GM12891 (cell line): ENCODE data around the gene PPP2R3B.

Experiments used
- DNase-seq: peaks from one replicate; pipeline ENCODE4 v3.0.0; 2011; ENCODE audit warnings: low spot score; ENCODE audit not compliant: insufficient read length
- FAIRE-seq: peaks from 2 replicates; lab custom pipeline; 2011; peaks lifted over from hg19 to GRCh38; lab: Jason Lieb, UNC
- PAX5 ChIP-seq: IDR thresholded peaks from 2 replicates; pipeline ENCODE4 v1.6.1; 2011; ENCODE audit warnings: low read length, moderate library complexity, mild to moderate bottlenecking; ENCODE audit not compliant: insufficient read depth, severe bottlenecking
- POLR2A ChIP-seq: IDR thresholded peaks from 2 replicates; pipeline ENCODE4 v1.6.1; 2011; ENCODE audit warnings: low read depth, low read length, control low read depth
- POLR2AphosphoS5 ChIP-seq: IDR thresholded peaks from 2 replicates; pipeline ENCODE4 v1.6.1; 2011; ENCODE audit warnings: low read depth, low read length, control low read depth
- POU2F2 ChIP-seq: IDR thresholded peaks from 2 replicates; pipeline ENCODE4 v1.6.1; 2011; ENCODE audit warnings: low read depth, mild to moderate bottlenecking, control low read depth, low read length, moderate library complexity
- SPI1 ChIP-seq: IDR thresholded peaks from 2 replicates; pipeline ENCODE4 v1.6.1; 2011; ENCODE audit warnings: low read depth, low read length, control low read depth
- TAF1 ChIP-seq: IDR thresholded peaks from 2 replicates; pipeline ENCODE4 v1.6.1; 2011; ENCODE audit warnings: low read depth, low read length, control low read depth

Gene PPP2R3B

DNA sequence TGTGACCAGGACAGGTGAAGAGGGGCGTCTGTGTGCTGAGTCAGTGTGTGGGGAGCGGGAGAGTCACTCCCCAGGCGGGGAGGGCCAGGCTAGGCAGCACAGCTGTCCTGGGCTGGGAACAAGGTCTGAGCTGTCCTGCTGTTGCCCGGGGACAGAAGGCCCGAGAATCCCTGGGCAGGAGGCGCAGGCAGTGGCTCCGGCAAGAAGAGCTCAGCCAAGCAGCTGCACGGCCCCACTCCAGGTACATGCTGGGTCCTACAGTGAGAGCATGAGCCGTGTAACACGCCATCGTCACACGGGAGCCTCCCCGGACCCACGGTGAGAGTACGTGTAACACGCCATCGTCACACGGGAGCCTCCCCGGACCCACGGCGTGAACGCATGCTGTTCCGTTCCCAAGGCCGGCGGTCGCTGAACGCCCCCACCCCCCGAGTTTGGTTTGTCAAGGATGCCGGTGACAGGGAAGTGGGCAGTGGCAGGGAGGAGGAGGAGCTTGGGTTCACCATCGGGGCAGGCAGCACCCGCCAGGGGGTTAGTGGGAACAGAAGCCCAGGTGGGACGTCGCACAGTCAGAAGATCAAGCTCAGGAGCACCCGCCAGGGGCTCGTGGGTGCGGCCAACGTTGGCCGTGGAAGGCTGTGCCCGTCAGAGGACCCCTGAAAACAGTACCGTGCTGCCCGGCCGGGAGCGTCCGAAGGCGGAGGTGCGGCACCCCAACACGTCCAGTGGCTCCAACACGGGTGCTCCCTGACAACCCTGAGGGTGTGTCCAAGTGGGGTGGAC, 15.6 kb downstream of the PPP2R3B start:
- DNase-seq (no peak), FAIRE-seq (no peak)

DNA sequence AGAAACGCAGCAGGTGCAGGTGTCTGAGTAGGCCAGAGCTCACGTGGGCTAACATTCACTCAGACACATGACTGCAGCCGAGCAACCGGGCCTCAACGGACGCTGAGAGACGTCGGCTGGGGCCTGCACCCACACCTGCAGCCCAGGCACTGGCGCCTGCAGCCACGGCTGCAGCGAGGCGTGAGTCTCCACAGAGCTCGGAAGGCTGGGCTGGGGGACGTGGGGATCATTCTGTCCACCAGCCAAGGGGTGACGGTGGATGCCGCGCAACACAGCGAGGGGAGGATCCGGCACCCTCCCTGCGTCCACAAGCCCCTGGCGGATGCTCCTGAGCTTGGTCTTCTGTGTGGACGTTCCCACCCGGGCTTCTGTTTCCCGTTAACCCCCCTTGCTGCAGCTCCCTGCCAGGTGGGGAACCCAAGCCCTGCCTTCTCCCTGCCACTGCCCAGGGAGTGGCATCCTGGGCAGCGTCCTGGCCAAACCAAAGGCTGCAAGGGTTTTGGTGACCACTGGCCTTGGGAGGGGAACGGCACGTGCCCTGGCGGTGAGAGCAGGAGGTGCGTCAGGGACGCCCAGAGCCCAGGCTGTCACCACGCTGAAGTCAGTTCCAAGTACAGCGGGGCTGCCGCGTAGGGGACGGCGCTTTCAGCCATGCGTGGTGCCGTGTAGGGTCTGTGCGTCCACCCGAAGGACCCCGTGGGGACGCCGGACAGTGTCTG, 16.3 kb downstream of the PPP2R3B start:
- FAIRE-seq (no peak), DNase-seq (no peak)
- TF ChIP-seq POU2F2 (no peak), TAF1 (no peak), POLR2A (no peak), POLR2AphosphoS5 (no peak), PAX5 (no peak), SPI1 (no peak)

More for the DNA sequence above, 15.6 kb downstream of the PPP2R3B start:
- TF ChIP-seq POLR2A (no peak), TAF1 (no peak), POU2F2 (no peak), SPI1 (no peak), PAX5 (no peak), POLR2AphosphoS5 (no peak)

DNA sequence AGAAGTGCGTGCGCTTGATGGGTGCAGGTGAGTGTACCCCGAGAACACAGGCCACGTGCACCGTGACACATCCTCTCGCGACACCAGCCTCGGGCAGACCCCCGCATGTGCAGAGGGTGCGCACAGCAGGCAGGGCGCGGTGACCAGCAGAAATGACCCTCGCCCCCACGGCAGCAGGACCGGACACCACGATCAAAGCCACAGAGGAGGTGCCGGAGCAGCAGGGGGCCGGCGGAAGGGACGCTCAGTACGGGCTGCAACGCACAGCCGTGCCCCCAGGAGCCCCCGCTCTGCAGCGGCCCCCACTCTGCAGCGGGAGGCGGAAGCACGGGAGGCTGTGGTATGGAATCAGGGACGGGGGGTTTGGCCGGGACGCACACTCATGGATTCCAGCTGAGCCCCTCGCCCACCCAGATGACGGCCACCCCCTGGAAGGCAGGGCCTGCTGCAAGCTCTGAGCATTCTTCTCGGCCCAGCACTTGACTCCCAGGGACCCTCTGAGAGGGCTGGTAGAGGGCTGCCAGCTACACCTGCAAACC, 17.1 kb downstream of the PPP2R3B start:
- no peak for TF ChIP-seq POLR2AphosphoS5
- no peak for TF ChIP-seq PAX5
- TF ChIP-seq SPI1 = no peak
- TF ChIP-seq TAF1 = no peak
- no peak for TF ChIP-seq POLR2A
- TF ChIP-seq POU2F2 = no peak
- no peak for FAIRE-seq
- no peak for DNase-seq

DNA sequence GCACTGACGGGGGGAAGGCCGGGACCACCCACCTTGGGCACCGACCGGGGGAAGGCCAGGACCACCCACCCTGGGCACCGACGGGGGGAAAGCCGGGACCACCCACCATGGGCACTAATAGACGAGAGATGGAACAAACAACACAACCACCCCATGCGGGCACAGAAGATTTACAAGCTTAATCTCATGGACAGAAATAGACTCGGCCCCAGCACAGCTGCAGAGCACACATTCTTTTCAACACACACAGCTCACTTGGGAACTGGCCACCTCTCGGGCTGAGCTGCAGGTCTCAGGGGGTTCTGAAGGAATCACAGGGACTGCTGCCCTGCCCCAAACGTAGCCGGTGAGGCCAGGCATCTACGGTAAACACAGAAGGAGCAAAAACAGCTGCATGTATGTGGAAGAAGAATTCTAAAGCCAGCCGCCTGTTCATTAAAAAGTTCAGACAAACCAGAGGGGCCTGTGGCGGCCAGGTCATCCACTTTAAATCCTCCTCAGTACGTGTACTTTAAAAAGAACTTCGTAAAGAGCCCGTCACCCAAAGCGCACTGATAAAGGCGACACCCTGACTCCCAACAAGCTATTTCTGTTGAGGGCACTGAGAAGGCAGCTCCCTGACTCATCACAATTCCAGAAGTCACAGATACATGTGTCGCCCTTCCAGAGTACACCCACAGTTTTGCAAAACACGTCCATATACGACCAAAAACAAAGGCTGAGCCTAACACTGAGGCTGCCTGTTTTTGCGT, 17.7 kb downstream of the PPP2R3B start:
- no peak for DNase-seq
- no peak for FAIRE-seq
- TF ChIP-seq PAX5 = no peak
- no peak for TF ChIP-seq SPI1
- TF ChIP-seq POLR2A = no peak

DNA sequence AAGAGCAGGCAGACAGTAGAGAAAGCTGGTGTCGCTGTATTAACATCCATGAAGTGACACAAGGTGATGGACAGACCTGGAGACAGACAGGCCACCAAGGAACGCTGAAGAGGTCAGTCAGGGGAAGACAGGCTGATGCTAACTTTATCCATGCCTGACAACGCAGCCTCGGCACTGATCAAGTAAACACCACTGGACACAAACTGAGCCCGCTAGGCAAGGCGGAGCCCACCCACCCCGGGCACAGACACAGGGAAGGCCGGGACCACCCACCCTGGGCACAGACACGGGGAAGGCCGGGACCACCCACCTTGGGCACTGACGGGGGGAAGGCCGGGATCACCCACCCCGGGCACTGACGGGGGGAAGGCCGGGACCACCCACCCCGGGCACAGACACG, 18.8 kb downstream of the PPP2R3B start:
- DNase-seq (no peak), FAIRE-seq (no peak)
- TF ChIP-seq SPI1 (no peak), POLR2AphosphoS5 (no peak), PAX5 (no peak), TAF1 (no peak), POU2F2 (no peak), POLR2A (no peak)

DNA sequence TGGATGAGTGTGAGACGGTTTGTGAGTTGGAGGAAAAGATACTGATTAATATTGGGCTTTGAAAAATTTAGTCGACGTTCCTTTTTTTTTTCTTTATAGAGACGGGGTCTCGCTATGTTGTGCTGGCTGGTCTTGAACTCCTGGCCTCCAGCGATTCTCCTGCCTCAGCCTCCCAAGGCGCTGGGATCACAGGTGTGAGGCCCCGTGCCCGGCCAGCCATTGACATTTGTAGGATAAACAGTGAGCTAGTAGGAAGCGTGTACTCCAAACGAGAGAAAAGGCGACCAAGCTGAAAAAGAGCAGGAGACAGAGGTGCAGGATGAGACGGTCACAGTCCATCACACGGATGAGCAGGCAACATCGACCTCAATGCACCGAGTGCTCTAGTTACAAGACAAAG, 19.4 kb downstream of the PPP2R3B start:
- DNase-seq (no peak), FAIRE-seq (no peak)
- no peak for TF ChIP-seq POLR2A
- TF ChIP-seq TAF1 = no peak
- no peak for TF ChIP-seq POLR2AphosphoS5
- no peak for TF ChIP-seq POU2F2
- no peak for TF ChIP-seq PAX5
- no peak for TF ChIP-seq SPI1

DNA sequence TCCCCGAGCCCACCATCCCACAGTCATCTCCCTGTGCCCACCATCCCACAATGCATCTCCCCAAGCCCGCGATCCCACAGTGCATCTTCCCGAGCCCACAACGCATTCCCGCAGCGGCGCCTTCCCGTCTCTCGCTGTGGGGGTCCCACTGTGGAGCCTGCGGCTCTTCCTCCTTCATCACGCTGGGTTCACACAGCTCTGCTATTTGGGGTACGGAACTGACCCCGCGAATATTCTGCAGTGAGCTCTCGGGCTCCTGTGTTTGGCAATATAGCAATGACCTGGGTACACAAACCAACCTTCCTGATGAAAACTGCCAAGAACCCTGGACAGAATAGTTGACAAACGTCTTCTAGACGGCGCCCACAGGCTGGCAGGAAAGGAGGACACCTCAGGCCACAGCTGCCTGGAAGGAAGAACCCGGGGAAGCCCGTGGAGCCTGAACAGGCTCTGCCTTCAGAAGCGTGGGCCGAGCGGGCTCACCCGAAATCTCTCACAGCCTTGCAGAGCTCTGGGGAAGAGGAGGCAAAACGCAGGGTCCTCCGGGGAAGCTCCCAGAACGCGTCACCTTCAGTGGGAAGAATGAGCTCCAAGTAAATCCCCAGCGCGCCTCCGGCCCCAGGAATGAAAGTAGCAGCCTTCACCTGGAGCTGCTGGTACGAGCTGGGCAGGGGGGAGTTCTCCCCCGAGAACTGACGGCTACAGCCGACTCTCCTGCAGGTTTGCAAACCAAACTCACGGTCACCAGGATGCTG, 22.9 kb downstream of the PPP2R3B start:
- DNase-seq = no peak
- TF ChIP-seq PAX5 = no peak
- no peak for TF ChIP-seq TAF1
- no peak for TF ChIP-seq POLR2AphosphoS5
- no peak for FAIRE-seq

DNA sequence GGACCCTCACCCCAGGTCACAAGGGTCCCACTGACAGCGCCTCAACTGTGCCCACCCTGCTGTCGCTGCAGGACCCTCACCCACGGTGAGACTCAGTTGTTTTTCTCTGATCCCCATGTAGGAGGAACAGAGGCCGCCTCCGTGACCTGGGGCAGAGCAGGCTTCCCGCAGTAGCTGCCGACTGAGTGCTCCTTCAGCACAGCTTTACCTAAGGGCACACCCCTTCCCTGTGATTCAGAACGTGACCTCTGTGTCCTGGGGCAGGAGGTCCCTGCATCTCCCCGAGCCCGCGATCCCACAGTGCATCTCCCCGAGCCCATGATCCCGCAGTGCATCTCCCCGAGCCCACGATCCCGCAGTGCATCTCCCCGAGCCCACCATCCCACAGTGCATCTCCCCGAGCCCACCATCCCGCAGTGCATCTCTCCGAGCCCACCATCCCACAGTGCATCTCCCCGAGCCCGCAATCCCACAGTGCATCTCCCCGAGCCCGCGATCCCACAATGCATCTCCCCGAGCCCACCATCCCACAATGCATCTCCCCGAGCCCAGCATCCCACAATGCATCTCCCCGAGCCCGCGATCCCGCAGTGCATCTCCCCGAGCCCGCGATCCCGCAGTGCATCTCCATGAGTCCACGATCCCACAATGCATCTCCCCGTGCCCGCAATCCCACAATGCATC, 23.6 kb downstream of the PPP2R3B start:
- DNase-seq (no peak), FAIRE-seq (no peak)
- TF ChIP-seq PAX5 (no peak), POU2F2 (no peak), POLR2AphosphoS5 (no peak), POLR2A (no peak), TAF1 (no peak), SPI1 (no peak)

DNA sequence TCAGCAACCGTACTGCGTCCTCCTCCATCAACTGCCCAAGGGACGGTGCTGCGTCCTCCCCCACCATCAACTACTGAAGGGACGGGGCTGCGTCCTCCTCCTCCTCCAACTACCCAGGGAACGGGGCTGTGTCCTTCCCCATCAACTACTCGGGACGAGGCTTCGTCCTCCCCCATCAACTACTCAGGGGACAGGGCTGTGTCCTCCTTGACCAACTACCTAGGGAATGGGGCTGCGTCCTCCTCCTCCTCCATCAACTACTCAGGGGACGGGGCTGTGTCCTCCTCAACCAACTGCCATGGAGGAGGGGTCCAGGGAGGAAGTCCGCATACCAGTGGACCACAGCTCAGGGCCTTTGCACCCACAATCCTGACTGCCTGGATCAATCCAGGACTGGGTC, 24.4 kb downstream of the PPP2R3B start:
- DNase-seq (no peak), FAIRE-seq (no peak)
- TF ChIP-seq PAX5 (no peak), SPI1 (no peak), TAF1 (no peak), POLR2A (no peak)
